ENCODE data around the gene GNB3.
"Not testable (repeated sequence)": the region's sequence is repeated elsewhere in the genome, so short reads cannot be mapped to it uniquely, and the experiment has no call there.

The GNB3 gene

DNA sequence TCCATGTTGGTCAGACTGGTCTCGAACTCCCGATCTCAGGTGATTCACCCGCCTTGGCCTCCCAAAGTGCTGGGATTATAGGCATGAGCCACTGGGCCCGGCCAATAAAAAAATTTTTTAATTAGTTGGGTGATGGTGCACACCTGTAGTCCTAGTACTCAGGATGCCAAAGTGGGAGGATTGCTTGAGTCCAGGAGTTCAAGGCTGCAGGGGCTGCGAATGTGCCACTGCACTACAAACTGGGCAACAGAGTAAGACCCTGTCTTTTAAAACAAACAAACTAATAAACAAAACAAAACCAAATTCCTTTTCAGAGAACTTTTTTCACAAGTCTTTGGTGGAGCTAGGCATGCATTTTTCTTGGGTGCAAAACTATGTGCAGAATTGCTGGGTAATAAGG lies 42.5 kb downstream of the GNB3 start:
- Histone ChIP-seq H3K27me3 (ENCODE audit: insufficient read depth, low read length, poor library complexity) (no peaks in the 10 kb centered on the region), H3K79me2 (ENCODE audit: control insufficient read depth, insufficient read depth, low read length) (no peaks in the 10 kb centered on the region), H3K18ac (ENCODE audit: low read length) (no peak overlapping the region), H4K5ac (ENCODE audit: low read length) (no peak overlapping the region), H2BK120ac (ENCODE audit: low read depth, low read length) (no peak overlapping the region), H2BK15ac (replicated peaks; ENCODE audit: low read depth) (no peak overlapping the region), H4K8ac (ENCODE audit: low read depth, low read length) (no peak overlapping the region), H3K79me1 (ENCODE audit: low read length) (no peaks in the 10 kb centered on the region), H3K27ac (ENCODE audit: low read depth, low read length) (no peak overlapping the region), H2AK5ac (ENCODE audit: low read length) (no peak overlapping the region), H3K4me3 (ENCODE audit: low read length) (no peak overlapping the region), H2BK5ac (ENCODE audit: low read length) (no peak overlapping the region), H3K36me3 (ENCODE audit: control insufficient read depth, insufficient read depth, low read length) (no peaks in the 10 kb centered on the region), H3K56ac (ENCODE audit: low read length) (no peak overlapping the region), H3K4me1 (ENCODE audit: control insufficient read depth, low read depth, low read length) (no peaks in the 10 kb centered on the region), H3K23ac (ENCODE audit: low read length) (no peak overlapping the region), H3K4me2 (ENCODE audit: low read length) (no peak overlapping the region), H3K4ac (ENCODE audit: low read depth, low read length) (no peak overlapping the region), H3K9ac (ENCODE audit: low read length) (no peak overlapping the region)
- no peak for DNase-seq
- WGBS (ENCODE audit: extremely low coverage, insufficient coverage, low lambda C conversion rate) = no CpG with 5 or more reads among the region's 5 CpGs

DNA sequence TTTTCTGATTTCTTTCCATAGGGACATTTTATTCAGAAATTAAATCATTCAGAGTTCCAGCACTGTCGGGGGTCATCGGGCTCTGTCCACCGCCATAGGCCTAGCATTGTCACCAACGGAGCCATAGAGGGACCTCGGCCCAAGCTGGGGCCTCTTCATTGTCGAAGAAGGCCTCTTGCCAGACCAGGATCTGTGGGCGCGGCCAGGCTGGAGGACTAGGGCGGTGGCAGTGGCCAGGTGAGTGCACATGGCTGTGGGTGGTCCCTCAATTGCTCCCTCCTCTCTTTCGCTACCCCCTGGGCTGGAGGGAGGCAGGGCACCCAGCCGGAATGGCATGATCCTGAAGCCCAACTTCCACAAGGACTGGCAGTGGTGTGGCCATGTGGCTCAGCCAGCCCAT lies 43.0 kb downstream of the GNB3 start:
- no peak overlapping the region for H4K8ac ChIP-seq (ENCODE audit: low read depth, low read length)
- H3K4me1 ChIP-seq (ENCODE audit: control insufficient read depth, low read depth, low read length) = no peaks in the 10 kb centered on the region
- no peaks in the 10 kb centered on the region for H3K79me1 ChIP-seq (ENCODE audit: low read length)
- H3K56ac ChIP-seq (ENCODE audit: low read length) = peak overlapping the region; percentile 17
- H2BK15ac ChIP-seq (replicated peaks; ENCODE audit: low read depth) = no peak overlapping the region
- no CpG with 5 or more reads among the region's 11 CpGs for WGBS (ENCODE audit: extremely low coverage, insufficient coverage, low lambda C conversion rate)
- H3K9ac ChIP-seq (ENCODE audit: low read length) = no peak overlapping the region
- H3K79me2 ChIP-seq (ENCODE audit: control insufficient read depth, insufficient read depth, low read length) = no peaks in the 10 kb centered on the region
- no peak overlapping the region for H3K23ac ChIP-seq (ENCODE audit: low read length)
- no peaks in the 10 kb centered on the region for H3K27me3 ChIP-seq (ENCODE audit: insufficient read depth, low read length, poor library complexity)
- no peaks in the 10 kb centered on the region for H3K36me3 ChIP-seq (ENCODE audit: control insufficient read depth, insufficient read depth, low read length)
- H4K5ac ChIP-seq (ENCODE audit: low read length) = no peak overlapping the region
- DNase-seq = no peak
- peak overlapping the region; percentile 39 for H2BK5ac ChIP-seq (ENCODE audit: low read length)
- H3K4me2 ChIP-seq (ENCODE audit: low read length) = no peak overlapping the region
- no peak overlapping the region for H2BK120ac ChIP-seq (ENCODE audit: low read depth, low read length)
- H2AK5ac ChIP-seq (ENCODE audit: low read length) = peak overlapping the region; percentile 33
- no peak overlapping the region for H3K4me3 ChIP-seq (ENCODE audit: low read length)
- no peak overlapping the region for H3K18ac ChIP-seq (ENCODE audit: low read length)
- H3K4ac ChIP-seq (ENCODE audit: low read depth, low read length) = no peak overlapping the region
- no peak overlapping the region for H3K27ac ChIP-seq (ENCODE audit: low read depth, low read length)

DNA sequence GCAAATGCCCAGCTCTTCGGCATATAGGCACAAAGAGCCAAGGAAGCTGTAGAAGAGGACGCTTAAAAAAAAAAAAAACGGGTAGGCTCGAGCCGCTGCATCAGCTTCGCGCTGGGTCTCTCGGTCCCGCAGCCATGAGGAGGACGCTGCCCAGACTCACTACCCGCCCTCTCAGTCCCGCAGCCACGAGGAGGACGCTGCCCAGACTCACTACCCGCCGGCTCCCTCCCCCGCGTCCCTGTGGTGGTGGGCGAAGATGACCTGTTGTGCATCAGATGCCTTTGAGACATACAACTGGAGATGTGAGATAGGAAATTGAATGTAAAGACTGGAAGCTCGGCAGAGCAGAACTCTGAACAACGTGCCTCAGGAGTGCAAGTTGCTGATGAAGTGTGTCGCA lies 43.8 kb downstream of the GNB3 start:
- DNase-seq = no peak
- Histone ChIP-seq H3K27ac (ENCODE audit: low read depth, low read length) (no peak overlapping the region), H3K79me1 (ENCODE audit: low read length) (no peaks in the 10 kb centered on the region), H3K18ac (ENCODE audit: low read length) (no peak overlapping the region), H3K4me2 (ENCODE audit: low read length) (no peak overlapping the region), H3K79me2 (ENCODE audit: control insufficient read depth, insufficient read depth, low read length) (no peaks in the 10 kb centered on the region), H2BK5ac (ENCODE audit: low read length) (no peak overlapping the region), H2AK5ac (ENCODE audit: low read length) (no peak overlapping the region), H3K56ac (ENCODE audit: low read length) (peak overlapping the region; percentile 66), H2BK15ac (replicated peaks; ENCODE audit: low read depth) (no peak overlapping the region), H3K4ac (ENCODE audit: low read depth, low read length) (no peak overlapping the region), H3K36me3 (ENCODE audit: control insufficient read depth, insufficient read depth, low read length) (no peaks in the 10 kb centered on the region), H3K9ac (ENCODE audit: low read length) (no peak overlapping the region), H3K4me1 (ENCODE audit: control insufficient read depth, low read depth, low read length) (no peaks in the 10 kb centered on the region), H3K4me3 (ENCODE audit: low read length) (no peak overlapping the region), H4K5ac (ENCODE audit: low read length) (no peak overlapping the region), H2BK120ac (ENCODE audit: low read depth, low read length) (no peak overlapping the region), H4K8ac (ENCODE audit: low read depth, low read length) (no peak overlapping the region), H3K27me3 (ENCODE audit: insufficient read depth, low read length, poor library complexity) (no peaks in the 10 kb centered on the region), H3K23ac (ENCODE audit: low read length) (no peak overlapping the region)
- no CpG with 5 or more reads among the region's 22 CpGs for WGBS (ENCODE audit: extremely low coverage, insufficient coverage, low lambda C conversion rate)

DNA sequence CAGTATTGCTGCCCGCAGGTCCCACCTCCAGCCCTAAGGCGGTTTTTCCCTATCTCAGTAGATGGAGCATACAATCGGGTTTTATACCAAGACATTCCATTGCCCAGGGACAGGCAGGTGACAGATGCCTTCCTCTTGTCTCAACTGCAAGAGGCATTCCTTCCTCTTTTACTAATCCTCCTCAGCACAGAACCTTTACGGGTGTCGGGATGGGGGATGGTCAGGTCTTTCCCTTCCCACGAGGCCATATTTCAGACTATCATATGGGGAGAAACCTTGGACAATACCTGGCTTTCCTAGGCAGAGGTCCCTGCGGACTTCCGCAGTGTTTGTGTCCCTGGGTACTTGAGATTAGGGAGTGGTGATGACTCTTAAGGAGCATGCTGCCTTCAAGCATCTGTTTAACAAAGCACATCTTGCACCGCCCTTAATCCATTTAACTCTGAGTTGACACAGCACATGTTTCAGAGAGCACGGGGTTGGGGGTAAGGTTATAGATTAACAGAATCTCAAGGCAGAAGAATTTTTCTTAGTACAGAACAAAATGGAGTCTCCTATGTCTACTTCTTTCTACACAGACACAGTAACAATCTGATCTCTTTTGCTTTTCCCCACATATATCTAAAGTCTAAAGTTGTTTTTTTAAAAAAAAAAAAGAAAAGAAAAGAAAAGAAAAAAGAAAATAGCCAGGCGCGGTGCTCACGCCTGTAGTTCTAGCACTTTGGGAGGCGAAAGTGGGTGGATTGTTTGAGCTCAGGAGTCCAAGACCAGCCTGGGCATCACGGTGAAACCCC lies 45.7 kb downstream of the GNB3 start:
- H3K27ac ChIP-seq (ENCODE audit: low read depth, low read length) = peak overlapping the region; percentile 77
- H3K4me3 ChIP-seq (ENCODE audit: low read length) = not testable (repeated sequence)
- WGBS (ENCODE audit: extremely low coverage, insufficient coverage, low lambda C conversion rate) = no CpG with 5 or more reads among the region's 15 CpGs

DNA sequence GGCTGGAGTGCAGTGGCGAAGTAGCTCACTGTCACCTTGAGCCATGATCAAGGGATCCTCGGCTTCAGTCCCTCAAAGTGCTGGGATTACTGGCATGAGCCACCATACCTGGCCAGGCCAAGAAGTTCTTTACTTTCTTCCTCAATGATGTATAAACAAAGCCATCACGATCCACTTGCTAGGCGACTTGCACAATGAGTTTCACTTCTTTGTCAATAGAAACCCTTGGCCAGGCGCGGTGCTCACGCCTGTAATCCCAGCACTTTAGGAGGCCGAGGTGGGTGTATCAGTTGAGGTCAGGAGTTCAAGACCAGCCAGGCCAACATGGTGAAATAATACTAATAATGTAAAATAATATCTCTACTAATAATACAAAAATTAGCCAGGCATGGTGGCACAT lies 46.7 kb downstream of the GNB3 start:
- no peak overlapping the region for H4K8ac ChIP-seq (ENCODE audit: low read depth, low read length)

More for the DNA sequence above, 45.7 kb downstream of the GNB3 start:
- H4K8ac ChIP-seq (ENCODE audit: low read depth, low read length); H3K9ac ChIP-seq (ENCODE audit: low read length); H2BK5ac ChIP-seq (ENCODE audit: low read length); H3K27me3 ChIP-seq (ENCODE audit: insufficient read depth, low read length, poor library complexity); H3K4me2 ChIP-seq (ENCODE audit: low read length); H4K5ac ChIP-seq (ENCODE audit: low read length); H3K36me3 ChIP-seq (ENCODE audit: control insufficient read depth, insufficient read depth, low read length); H3K79me1 ChIP-seq (ENCODE audit: low read length); H2BK120ac ChIP-seq (ENCODE audit: low read depth, low read length); H2BK15ac ChIP-seq (replicated peaks; ENCODE audit: low read depth); H3K23ac ChIP-seq (ENCODE audit: low read length); H2AK5ac ChIP-seq (ENCODE audit: low read length); H3K79me2 ChIP-seq (ENCODE audit: control insufficient read depth, insufficient read depth, low read length); H3K4me1 ChIP-seq (ENCODE audit: control insufficient read depth, low read depth, low read length): not testable (repeated sequence)
- peak; percentile 83 for DNase-seq
- peak overlapping the region; percentile 63 for H3K56ac ChIP-seq (ENCODE audit: low read length)
- peak overlapping the region; percentile 81 for H3K18ac ChIP-seq (ENCODE audit: low read length)
- peak overlapping the region; percentile 20 for H3K4ac ChIP-seq (ENCODE audit: low read depth, low read length)

DNA sequence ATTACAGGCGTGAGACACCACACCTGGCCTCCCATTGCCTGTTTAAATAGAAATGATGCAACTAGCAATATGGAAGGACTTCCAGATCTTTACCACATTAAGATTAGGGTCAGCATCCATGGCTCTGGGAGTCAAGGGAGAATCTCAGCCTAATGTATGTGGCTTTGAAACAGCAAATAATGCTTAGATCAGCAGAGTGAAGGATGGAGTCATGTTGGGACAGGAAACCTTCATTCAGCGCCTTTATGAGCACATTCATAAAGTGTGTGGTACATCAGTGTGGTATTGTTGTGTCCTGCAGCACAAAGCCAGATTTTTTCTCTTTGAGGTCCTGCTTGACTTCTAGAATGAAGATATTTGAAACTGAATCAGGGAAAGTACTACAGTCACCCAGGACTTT lies 47.6 kb downstream of the GNB3 start:
- Histone ChIP-seq H3K36me3 (ENCODE audit: control insufficient read depth, insufficient read depth, low read length) (no peaks in the 10 kb centered on the region), H3K4me3 (ENCODE audit: low read length) (no peak overlapping the region), H2BK15ac (replicated peaks; ENCODE audit: low read depth) (no peak overlapping the region), H3K9ac (ENCODE audit: low read length) (no peak overlapping the region), H3K23ac (ENCODE audit: low read length) (no peak overlapping the region), H3K27me3 (ENCODE audit: insufficient read depth, low read length, poor library complexity) (no peaks in the 10 kb centered on the region), H2BK120ac (ENCODE audit: low read depth, low read length) (peak overlapping the region; percentile 8), H3K4me2 (ENCODE audit: low read length) (no peak overlapping the region), H4K5ac (ENCODE audit: low read length) (no peak overlapping the region), H3K27ac (ENCODE audit: low read depth, low read length) (no peak overlapping the region), H2BK5ac (ENCODE audit: low read length) (no peak overlapping the region), H4K8ac (ENCODE audit: low read depth, low read length) (no peak overlapping the region), H3K18ac (ENCODE audit: low read length) (no peak overlapping the region), H2AK5ac (ENCODE audit: low read length) (no peak overlapping the region), H3K4ac (ENCODE audit: low read depth, low read length) (no peak overlapping the region), H3K56ac (ENCODE audit: low read length) (no peak overlapping the region), H3K79me2 (ENCODE audit: control insufficient read depth, insufficient read depth, low read length) (no peaks in the 10 kb centered on the region), H3K79me1 (ENCODE audit: low read length) (no peaks in the 10 kb centered on the region), H3K4me1 (ENCODE audit: control insufficient read depth, low read depth, low read length) (peaks cover 4% of the 10 kb centered on the region)
- no peak for DNase-seq
- WGBS (ENCODE audit: extremely low coverage, insufficient coverage, low lambda C conversion rate) = no CpG with 5 or more reads among the region's 2 CpGs

More for the DNA sequence above, 46.7 kb downstream of the GNB3 start:
- H3K56ac ChIP-seq (ENCODE audit: low read length) = peak overlapping the region; percentile 77
- H3K27me3 ChIP-seq (ENCODE audit: insufficient read depth, low read length, poor library complexity) = no peaks in the 10 kb centered on the region
- no peak overlapping the region for H2BK15ac ChIP-seq (replicated peaks; ENCODE audit: low read depth)
- peak overlapping the region; percentile 71 for H2AK5ac ChIP-seq (ENCODE audit: low read length)
- peak overlapping the region; percentile 92 for H2BK5ac ChIP-seq (ENCODE audit: low read length)
- no peaks in the 10 kb centered on the region for H3K79me1 ChIP-seq (ENCODE audit: low read length)
- no peak overlapping the region for H3K4me3 ChIP-seq (ENCODE audit: low read length)
- peak overlapping the region; percentile 23 for H3K27ac ChIP-seq (ENCODE audit: low read depth, low read length)
- H3K9ac ChIP-seq (ENCODE audit: low read length) = no peak overlapping the region
- no peak overlapping the region for H4K5ac ChIP-seq (ENCODE audit: low read length)
- H3K18ac ChIP-seq (ENCODE audit: low read length) = no peak overlapping the region
- no peak overlapping the region for H2BK120ac ChIP-seq (ENCODE audit: low read depth, low read length)
- H3K4me2 ChIP-seq (ENCODE audit: low read length) = no peak overlapping the region
- no peak overlapping the region for H3K23ac ChIP-seq (ENCODE audit: low read length)
- DNase-seq = no peak
- peak overlapping the region; percentile 77 for H3K4ac ChIP-seq (ENCODE audit: low read depth, low read length)
- no peaks in the 10 kb centered on the region for H3K79me2 ChIP-seq (ENCODE audit: control insufficient read depth, insufficient read depth, low read length)
- peaks cover 4% of the 10 kb centered on the region for H3K4me1 ChIP-seq (ENCODE audit: control insufficient read depth, low read depth, low read length)
- no CpG with 5 or more reads among the region's 8 CpGs for WGBS (ENCODE audit: extremely low coverage, insufficient coverage, low lambda C conversion rate)
- no peaks in the 10 kb centered on the region for H3K36me3 ChIP-seq (ENCODE audit: control insufficient read depth, insufficient read depth, low read length)

All from mesendoderm (in vitro differentiated cells).